Measurements from ENCODE around the gene PRPF6. TPM values are rescaled to one million over a fixed set of nuclear protein-coding genes. Genes with fewer than 3 reads are reported as not detected.

The PRPF6 gene
- total RNA-seq, 2 experiments from 2014 or later = 45.1 to 73.7 TPM

DNA sequence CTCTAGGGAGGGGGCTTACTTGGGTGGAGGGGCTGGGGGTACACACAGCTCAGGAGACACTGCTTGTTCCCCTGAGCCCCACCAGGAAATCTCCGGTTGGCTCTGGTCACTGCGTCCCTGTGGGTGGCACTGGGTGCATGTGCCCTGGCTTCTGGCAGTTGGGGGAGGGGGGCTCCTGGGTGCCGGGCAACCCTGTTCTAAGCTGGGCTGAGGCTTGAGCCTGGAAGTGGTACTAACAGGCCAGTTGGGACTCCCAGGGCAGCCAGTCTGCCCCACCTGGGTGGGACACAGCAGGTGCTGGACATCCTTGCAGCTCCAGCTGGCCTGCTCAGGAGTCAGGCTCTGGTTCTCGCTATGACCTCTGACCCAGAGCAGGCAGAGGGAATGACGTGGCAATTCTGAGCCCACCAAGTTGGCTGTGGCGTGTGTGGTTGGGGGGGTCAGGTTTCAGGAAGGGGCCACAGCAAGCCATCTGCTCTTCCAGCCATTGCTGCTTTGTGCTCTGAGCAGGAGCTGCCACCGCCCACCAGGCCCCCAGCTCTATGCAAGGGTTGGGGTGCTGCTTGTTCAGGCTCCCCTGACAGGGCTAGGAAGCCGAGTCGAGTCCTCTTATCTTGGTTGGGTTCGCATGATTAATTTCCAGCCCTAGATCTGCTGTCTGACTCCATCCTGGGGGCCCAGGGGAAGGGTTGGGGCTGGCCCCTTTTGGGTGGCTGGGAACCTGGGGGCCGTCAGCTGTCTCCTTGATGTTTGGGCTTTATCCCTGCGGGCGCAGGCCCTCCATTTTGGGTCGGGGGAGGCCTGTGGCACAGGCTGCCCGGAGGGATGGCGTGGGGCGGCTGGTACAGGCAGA lies 55.6 kb downstream of the PRPF6 start:
- no TSS peak for BruUV-seq (replicated peaks)
- H3K27ac ChIP-seq (ENCODE audit: low read depth, low read length, poor library complexity, severe bottlenecking) = no peak overlapping the region
- ChIA-PET CTCF (ENCODE audit: unreplicated experiment) (no interaction called here), POLR2A (no interaction called here)
- peaks cover 26% of the 10 kb centered on the region; the same call in 1 of the 2 replicates for H3K36me3 ChIP-seq (ENCODE audit: insufficient read depth, low read length)
- no peaks in the 10 kb centered on the region for H3K9me2 ChIP-seq (ENCODE audit: insufficient read depth, low read length)
- peaks cover 35% of the 10 kb centered on the region for H3K4me1 ChIP-seq (ENCODE audit: insufficient read depth, low read length, poor library complexity, severe bottlenecking)
- intact Hi-C loops (cut with micrococcal nuclease; ENCODE audit: unreplicated experiment) = no loop called here
- H3K4me2 ChIP-seq (ENCODE audit: low read length) = no peak overlapping the region
- H3K9me3 ChIP-seq (ENCODE audit: low read length) = no peaks in the 10 kb centered on the region
- no peak overlapping the region for H2AFZ ChIP-seq (ENCODE audit: low read length)
- no peaks in the 10 kb centered on the region for H3K79me2 ChIP-seq (ENCODE audit: insufficient read depth, low read depth, low read length)
- no peaks in the 10 kb centered on the region for H4K20me1 ChIP-seq (ENCODE audit: insufficient read depth, low read length)
- no peak for TF ChIP-seq EZH2phosphoT487 (IDR thresholded peaks at IDR 0.05; ENCODE audit: borderline replicate concordance, low read depth, low read length)
- TF ChIP-seq, protein P1, sequence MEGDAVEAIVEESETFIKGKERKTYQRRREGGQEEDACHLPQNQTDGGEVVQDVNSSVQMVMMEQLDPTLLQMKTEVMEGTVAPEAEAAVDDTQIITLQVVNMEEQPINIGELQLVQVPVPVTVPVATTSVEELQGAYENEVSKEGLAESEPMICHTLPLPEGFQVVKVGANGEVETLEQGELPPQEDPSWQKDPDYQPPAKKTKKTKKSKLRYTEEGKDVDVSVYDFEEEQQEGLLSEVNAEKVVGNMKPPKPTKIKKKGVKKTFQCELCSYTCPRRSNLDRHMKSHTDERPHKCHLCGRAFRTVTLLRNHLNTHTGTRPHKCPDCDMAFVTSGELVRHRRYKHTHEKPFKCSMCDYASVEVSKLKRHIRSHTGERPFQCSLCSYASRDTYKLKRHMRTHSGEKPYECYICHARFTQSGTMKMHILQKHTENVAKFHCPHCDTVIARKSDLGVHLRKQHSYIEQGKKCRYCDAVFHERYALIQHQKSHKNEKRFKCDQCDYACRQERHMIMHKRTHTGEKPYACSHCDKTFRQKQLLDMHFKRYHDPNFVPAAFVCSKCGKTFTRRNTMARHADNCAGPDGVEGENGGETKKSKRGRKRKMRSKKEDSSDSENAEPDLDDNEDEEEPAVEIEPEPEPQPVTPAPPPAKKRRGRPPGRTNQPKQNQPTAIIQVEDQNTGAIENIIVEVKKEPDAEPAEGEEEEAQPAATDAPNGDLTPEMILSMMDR (conservative IDR thresholded peaks at IDR 0.05; ENCODE audit: low read length) = no peak
- no peak overlapping the region for H3K4me3 ChIP-seq (ENCODE audit: low read depth, low read length, poor library complexity, severe bottlenecking)
- no peak for DNase-seq (ENCODE audit: low spot score)

- ChIA-PET POLR2A (no interaction called here), CTCF (ENCODE audit: unreplicated experiment) (no interaction called here)
- no peaks in the 10 kb centered on the region for H3K9me3 ChIP-seq (ENCODE audit: low read length)
- intact Hi-C loops (cut with micrococcal nuclease; ENCODE audit: unreplicated experiment) = no loop called here
- H3K27ac ChIP-seq (ENCODE audit: low read depth, low read length, poor library complexity, severe bottlenecking) = no peak overlapping the region
- no peak overlapping the region for H3K4me3 ChIP-seq (ENCODE audit: low read depth, low read length, poor library complexity, severe bottlenecking)
- H4K20me1 ChIP-seq (ENCODE audit: insufficient read depth, low read length) = no peaks in the 10 kb centered on the region
- H3K9me2 ChIP-seq (ENCODE audit: insufficient read depth, low read length) = no peaks in the 10 kb centered on the region
- H3K4me2 ChIP-seq (ENCODE audit: low read length) = no peak overlapping the region
- DNase-seq (ENCODE audit: low spot score) = no peak
- peaks cover 21% of the 10 kb centered on the region; the same call in 1 of the 2 replicates for H3K36me3 ChIP-seq (ENCODE audit: insufficient read depth, low read length)
- no peak overlapping the region for H2AFZ ChIP-seq (ENCODE audit: low read length)
- TF ChIP-seq, protein P1 (conservative IDR thresholded peaks at IDR 0.05; ENCODE audit: low read length) = no peak
- TF ChIP-seq EZH2phosphoT487 (IDR thresholded peaks at IDR 0.05; ENCODE audit: borderline replicate concordance, low read depth, low read length) = no peak
- no TSS peak for BruUV-seq (replicated peaks)
- peaks cover 41% of the 10 kb centered on the region for H3K4me1 ChIP-seq (ENCODE audit: insufficient read depth, low read length, poor library complexity, severe bottlenecking)
- H3K79me2 ChIP-seq (ENCODE audit: insufficient read depth, low read depth, low read length) = no peaks in the 10 kb centered on the region
Measured at GRCh38 chr20:64037199-64037497, 56.2 kb downstream of the PRPF6 start.
